HepG2 (cell line): ENCODE results near the gene DTYMK. TPM values are rescaled to one million over a fixed set of nuclear protein-coding genes. Genes with fewer than 3 reads are reported as not detected.

Experiments used
- ATAC-seq: fragments of 200-7000 bp; cut with Tn5 transposase; 3 replicates; pipeline ENCODE4 v1.9.1; 2020; ENCODE audit warnings: mild to moderate bottlenecking, moderate library complexity
- BruUV-seq: library from RNA; stranded (reverse); fragments of 400-500 nt; replicated peaks from 2 replicates; lab custom pipeline; 2021; lab: Mats Ljungman, UMichigan
- CTCF ChIA-PET: fragments of 300-600 bp; formaldehyde crosslinking; extraction: SDS; loops from one replicate; lab custom pipeline; 2021; ENCODE audit warnings: low total read pairs, inconsistent platforms, low intra/inter-chr PET ratio; lab: Yijun Ruan, JAX
- POLR2A ChIA-PET: fragments of 350-600 bp; sonication (Branson Sonifier 250); formaldehyde crosslinking; loops from one replicate; lab custom pipeline; 2020; ENCODE audit warnings: antibody characterized with exemption, inconsistent platforms; lab: Yijun Ruan, JAX
- DNase-seq: peaks from one replicate; pipeline ENCODE4 v3.0.0-alpha.2; 2015; ENCODE audit warnings: low spot score
- FAIRE-seq: peaks from 3 replicates; lab custom pipeline; 2011; peaks lifted over from hg19 to GRCh38; lab: Jason Lieb, UNC
- H2AFZ ChIP-seq: one replicate; pipeline ENCODE4 v1.6.1; 2011; ENCODE audit warnings: low read length, inconsistent platforms
- H3K27ac ChIP-seq: fragments of 300-600 bp; 3 replicates; pipeline ENCODE4 v1.8.0; 2011; ENCODE audit warnings: mixed run types, mild to moderate bottlenecking, mixed read lengths, low read length, inconsistent platforms; ENCODE audit not compliant: insufficient read depth; ENCODE audit errors: extremely low read length
- H3K27me3 ChIP-seq, 2 experiments: fragments of 200-600 bp in 1 of 2; 2 replicates in 1 of 2; 3 replicates in 1 of 2; pipeline versions ENCODE4 v1.6.0 to v1.8.0; 2011; ENCODE audit warnings: low read length in 2 of 2, mild to moderate bottlenecking in 2 of 2, moderate library complexity in 2 of 2, inconsistent platforms in 1 of 2; ENCODE audit not compliant: insufficient read depth in 2 of 2, control insufficient read depth in 1 of 2
- H3K36me3 ChIP-seq, 2 experiments: fragments of 200-600 bp in 1 of 2; replicated peaks in 1 of 2; 2 replicates in 1 of 2; 3 replicates in 1 of 2; pipeline versions ENCODE4 v1.5.1 to v1.8.0; 2011; ENCODE audit warnings: low read length in 2 of 2, inconsistent platforms in 1 of 2; ENCODE audit not compliant: insufficient read depth in 2 of 2, control insufficient read depth in 1 of 2
- H3K4me1 ChIP-seq: 2 replicates; pipeline ENCODE4 v1.5.1; 2012; ENCODE audit warnings: low read length, inconsistent platforms; ENCODE audit not compliant: insufficient read depth
- H3K4me2 ChIP-seq: 2 replicates; pipeline ENCODE4 v1.6.0; 2011; ENCODE audit warnings: low read depth, low read length, inconsistent platforms
- H3K4me3 ChIP-seq, 3 experiments: fragments of 200-600 bp in 1 of 3; sonication (generic), shearing (Covaris generic) in 1 of 3; replicated peaks in 1 of 3; 2 replicates each; pipeline ENCODE4 v1.5.1; 2011 to 2016; ENCODE audit warnings: low read length in 3 of 3, inconsistent platforms in 2 of 3, low read depth in 2 of 3, mild to moderate bottlenecking in 2 of 3, control low read depth in 1 of 3, mixed read lengths in 1 of 3; ENCODE audit not compliant: insufficient read depth in 1 of 3
- H3K79me2 ChIP-seq: one replicate; pipeline ENCODE4 v1.6.1; 2011; ENCODE audit warnings: low read length, inconsistent platforms; ENCODE audit not compliant: insufficient read depth
- H3K9ac ChIP-seq: 2 replicates; pipeline ENCODE4 v1.6.0; 2011; ENCODE audit warnings: mild to moderate bottlenecking, low read depth, low read length, inconsistent platforms; ENCODE audit not compliant: insufficient read depth
- H3K9me3 ChIP-seq: 2 replicates; pipeline ENCODE4 v1.5.1; 2012; ENCODE audit warnings: mild to moderate bottlenecking, low read length
- H4K20me1 ChIP-seq: 2 replicates; pipeline ENCODE4 v1.6.0; 2011; ENCODE audit warnings: inconsistent platforms, mild to moderate bottlenecking, low read length, moderate library complexity; ENCODE audit not compliant: insufficient read depth
- ETV5 ChIP-seq: IDR thresholded peaks from 2 replicates; pipeline ENCODE4 v1.6.1; 2018; ENCODE audit warnings: missing biosample characterization, missing genetic modification reagents, inconsistent platforms, borderline replicate concordance
- FOSL2 ChIP-seq: sonication (generic); formaldehyde crosslinking; IDR thresholded peaks from 2 replicates; pipeline ENCODE4 v1.4.0; 2020; ENCODE audit warnings: missing genetic modification reagents
- HNF4A ChIP-seq: sonication (generic); formaldehyde crosslinking; IDR thresholded peaks from 2 replicates; pipeline ENCODE4 v1.4.0; 2020; ENCODE audit warnings: missing genetic modification reagents
- NCOA5 ChIP-seq: sonication (generic); formaldehyde crosslinking; IDR thresholded peaks from 2 replicates; pipeline ENCODE4 v1.4.0; 2020; ENCODE audit warnings: missing genetic modification reagents
- RAD21 ChIP-seq: fragments of 450-650 bp; formaldehyde crosslinking; IDR thresholded peaks from 2 replicates; pipeline ENCODE4 v1.5.0; 2020; ENCODE audit warnings: mild to moderate bottlenecking
- RBM22 ChIP-seq: fragments of 200-400 bp; formaldehyde crosslinking; optimal IDR thresholded peaks from 2 replicates; pipeline ENCODE3; 2017; ENCODE audit warnings: mild to moderate bottlenecking, low read length, moderate library complexity
- TERF1 ChIP-seq: sonication (generic); formaldehyde crosslinking; IDR thresholded peaks from 2 replicates; pipeline ENCODE4 v1.8.0; 2022; ENCODE audit warnings: mild to moderate bottlenecking, missing genetic modification reagents, moderate library complexity
- WGBS: methylation state at CpG from one replicate; pipeline ENCODE4 v1.1.6; 2017; ENCODE audit warnings: low lambda C conversion rate; 5-methylcytosine and 5-hydroxymethylcytosine counted together
- in situ Hi-C: cut with HindIII; loops from 2 replicates; pipeline ENCODE4 v1.10.0; 2017; ENCODE audit warnings: low pct_unique_long_range_greater_than_20kb; ENCODE audit not compliant: extremely low pct_ligation_motif_present
- intact Hi-C: fragments of 100-400 bp; cut with micrococcal nuclease; formaldehyde crosslinking; loops from one replicate; pipeline ENCODE4 v1.10.0; 2022; ENCODE audit not compliant: unreplicated experiment
- polyA plus RNA-seq, 8 experiments: library from polyadenylated mRNA; depleted of rRNA in 3 of 8; stranded (reverse) in 7 of 8; unstranded in 1 of 8; fragments of >200 nt; fragmentation: Illumina TruSeq in 4 of 8; extraction: Trizol in 4 of 8; gene quantifications; 2 replicates each; pipeline versions ENCODE4 v1.2.1 to v1.2.3, GENCODE V29; 2011 to 2016; ENCODE audit warnings: low read depth in 4 of 8, missing spikeins in 1 of 8, mixed read lengths in 1 of 8; ENCODE audit not compliant: insufficient read depth in 1 of 8
- total RNA-seq, 5 experiments: library from RNA; depleted of rRNA; stranded (reverse); fragments of >200 nt; fragmentation: Illumina TruSeq; extraction: Trizol; gene quantifications; 2 replicates each; pipeline ENCODE4 v1.2.3, GENCODE V29; 2016; ENCODE audit warnings: low read depth in 1 of 5

DTYMK gene
- total and polyA plus RNA-seq, 2 of the 13 experiments (the other 11 are each of a cell fraction or from before 2014, with no cell fraction given), result 57.5 to 134 TPM

GRCh38 chr2:241686324-241686649 lies 328 bp downstream of the DTYMK start (continued):
- TF ChIP-seq ETV5 (CRISPR knock-in tag) (no peak), RAD21 (CRISPR knock-in tag) (0 out of 2 replicates have a peak, but pooled peaks have one; percentile 20), TERF1 (CRISPR knock-in tag) (no peak), NCOA5 (CRISPR knock-in tag) (no peak)
- TF ChIP-seq, all 625 proteins: peak for 22

- in situ Hi-C loops (no loop called here), intact Hi-C loops (no loop called here)
- H3K4me1 ChIP-seq, result peaks cover 14% of the 10 kb centered on the region
- 93% methylated on average over 14 of the region's 14 CpGs for WGBS
- DNase-seq (no peak), ATAC-seq (peak; percentile 15; the same call in 2 of the 3 replicates), FAIRE-seq (no peak)
- CTCF ChIA-PET, result no interaction called here
- no peaks in the 10 kb centered on the region for H3K9me3 ChIP-seq
- peak; percentile 68 for TF ChIP-seq FOSL2 (CRISPR knock-in tag)
- TF ChIP-seq HNF4A (CRISPR knock-in tag), result no peak
- peak; percentile 19 for TF ChIP-seq RBM22
- no peak overlapping the region for H2AFZ ChIP-seq
- H3K4me2 ChIP-seq, result no peak overlapping the region
- H4K20me1 ChIP-seq, result no peaks in the 10 kb centered on the region
- no peak overlapping the region for H3K4me3 ChIP-seq
- POLR2A ChIA-PET, result no interaction called here
- peaks cover 35 to 75% of the 10 kb centered on the region in 2 experiments for H3K36me3 ChIP-seq
- no peak overlapping the region for H3K9ac ChIP-seq
- no peaks in the 10 kb centered on the region; a peak in 1 of 5 replicates for H3K27me3 ChIP-seq
- no TSS peak for BruUV-seq
- H3K79me2 ChIP-seq, result peaks cover 19% of the 10 kb centered on the region
- H3K27ac ChIP-seq, result no peak overlapping the region
These were observed 5.6 kb downstream of the DTYMK start for GRCh38 chr2:241680827-241681599.
